Raji (cell line): ENCODE measurements around the gene ESD.

Experiments
- POLR2A ChIP-seq: IDR thresholded peaks from 2 replicates; pipeline ENCODE4 v1.6.1; 2011; ENCODE audit warnings: low read depth, low read length, control low read depth; ENCODE audit not compliant: insufficient read depth

The ESD gene

GRCh38 chr13:46754812-46755211, 42.1 kb downstream of the ESD start:
- TF ChIP-seq POLR2A, result no peak

GRCh38 chr13:46753917-46754316, 43.0 kb downstream of the ESD start:
- no peak for TF ChIP-seq POLR2A

GRCh38 chr13:46753137-46753536, 43.8 kb downstream of the ESD start:
- no peak for TF ChIP-seq POLR2A

- TF ChIP-seq POLR2A, result no peak
These were observed 44.9 kb downstream of the ESD start for GRCh38 chr13:46751811-46752635.

GRCh38 chr13:46749951-46750350, 47.0 kb downstream of the ESD start:
- no peak for TF ChIP-seq POLR2A

GRCh38 chr13:46748300-46748699, 48.7 kb downstream of the ESD start:
- TF ChIP-seq POLR2A, result no peak

- no peak for TF ChIP-seq POLR2A
These were observed 49.7 kb downstream of the ESD start for GRCh38 chr13:46747031-46747820.

- TF ChIP-seq POLR2A, result no peak
These were observed 51.3 kb downstream of the ESD start for GRCh38 chr13:46745706-46746105.

GRCh38 chr13:46745062-46745461, 51.9 kb downstream of the ESD start:
- TF ChIP-seq POLR2A, result no peak

- TF ChIP-seq POLR2A, result no peak
These were observed 53.8 kb downstream of the ESD start for GRCh38 chr13:46743191-46743590.

GRCh38 chr13:46739447-46740098, 57.4 kb downstream of the ESD start:
- TF ChIP-seq POLR2A, result no peak

GRCh38 chr13:46738766-46739165, 58.2 kb downstream of the ESD start:
- TF ChIP-seq POLR2A, result no peak

- TF ChIP-seq POLR2A, result no peak
These were observed 58.9 kb downstream of the ESD start for GRCh38 chr13:46738055-46738454.

- TF ChIP-seq POLR2A, result no peak
These were observed 60.2 kb downstream of the ESD start for GRCh38 chr13:46736541-46737310.

GRCh38 chr13:46735425-46735824, 61.5 kb downstream of the ESD start:
- no peak for TF ChIP-seq POLR2A
